GM13976 (cell line): ENCODE measurements around the gene NR2E3.
A peak's percentile ranks its signal among the peaks of the same experiment; 100 is the strongest.

Source experiments
- DNase-seq: peaks from one replicate; pipeline ENCODE4 v3.0.0; 2012; ENCODE audit warnings: low spot score
- CTCF ChIP-seq: IDR thresholded peaks from 2 replicates; pipeline ENCODE4 v1.5.1; 2012; ENCODE audit warnings: borderline replicate concordance, mild to moderate bottlenecking; ENCODE audit not compliant: insufficient read depth; ENCODE audit errors: extremely low read depth, missing control alignments, control extremely low read depth
- in situ Hi-C: fragments of 300-500 bp; cut with MboI; formaldehyde crosslinking; loops from one replicate; pipeline ENCODE4 v1.12.0; 2022; ENCODE audit warnings: low sequenced_read_pairs, mixed read lengths, inconsistent platforms; ENCODE audit not compliant: unreplicated experiment

The NR2E3 gene

GRCh38 chr15:71790081-71790480 lies 20.3 kb upstream of the NR2E3 start:
- no peak for DNase-seq
- in situ Hi-C loops, result no loop called here
- no peak for TF ChIP-seq CTCF

GRCh38 chr15:71791975-71792374 lies 18.4 kb upstream of the NR2E3 start:
- no peak for DNase-seq
- in situ Hi-C loops, result no loop called here
- TF ChIP-seq CTCF, result no peak

- in situ Hi-C loops, result no loop called here
- no peak for DNase-seq
- TF ChIP-seq CTCF, result no peak
Measured at GRCh38 chr15:71792521-71792920, 17.8 kb upstream of the NR2E3 start.

GRCh38 chr15:71798641-71799040 lies 11.7 kb upstream of the NR2E3 start:
- no peak for DNase-seq
- TF ChIP-seq CTCF, result no peak
- in situ Hi-C loops, result no loop called here

GRCh38 chr15:71800190-71800589 lies 10.2 kb upstream of the NR2E3 start:
- TF ChIP-seq CTCF, result no peak
- in situ Hi-C loops, result no loop called here
- no peak for DNase-seq

- in situ Hi-C loops, result no loop called here
- peak; percentile 70 for DNase-seq
- peak; percentile 59 for TF ChIP-seq CTCF
Measured at GRCh38 chr15:71800835-71801745, 9.3 kb upstream of the NR2E3 start.
